Smooth muscle cell (in vitro differentiated cells): ENCODE measurements around the gene CCL19. TPM values are rescaled to one million over a fixed set of nuclear protein-coding genes. Genes with fewer than 3 reads are reported as not detected.

Experiments
- DNase-seq: peaks from one replicate; lab custom pipeline; 2025; ENCODE audit not compliant: unreplicated experiment; lab: John Stamatoyannopoulos, UW
- H2AFZ ChIP-seq: fragments of 200-600 bp; sonication (generic); 2 replicates; pipeline ENCODE4 v1.6.0; 2016; ENCODE audit warnings: antibody characterized with exemption, low read depth, mild to moderate bottlenecking
- H3F3A ChIP-seq: fragments of 200-600 bp; sonication (generic); 2 replicates; pipeline ENCODE4 v1.6.0; 2017; ENCODE audit warnings: antibody characterized with exemption, low read depth
- H3K27ac ChIP-seq: fragments of 200-600 bp; sonication (generic); 2 replicates; pipeline ENCODE4 v1.5.1; 2016; ENCODE audit warnings: low read depth, mild to moderate bottlenecking
- H3K27me3 ChIP-seq: fragments of 200-600 bp; sonication (generic); 2 replicates; pipeline ENCODE4 v1.6.1; 2016; ENCODE audit warnings: low read depth, mild to moderate bottlenecking
- H3K36me3 ChIP-seq: fragments of 200-600 bp; sonication (generic); 2 replicates; pipeline ENCODE4 v1.5.1; 2016; ENCODE audit warnings: low read depth
- H3K4me1 ChIP-seq: fragments of 200-600 bp; sonication (generic); 2 replicates; pipeline ENCODE4 v1.5.1; 2016; ENCODE audit warnings: low read depth
- H3K4me2 ChIP-seq: fragments of 200-600 bp; sonication (generic); 2 replicates; pipeline ENCODE4 v1.6.0; 2016; ENCODE audit warnings: mild to moderate bottlenecking
- H3K4me3 ChIP-seq: fragments of 200-600 bp; sonication (generic); 2 replicates; pipeline ENCODE4 v1.5.1; 2016; ENCODE audit warnings: mild to moderate bottlenecking
- H3K79me2 ChIP-seq: fragments of 200-600 bp; sonication (generic); 2 replicates; pipeline ENCODE4 v1.6.0; 2016; ENCODE audit warnings: low read depth, mild to moderate bottlenecking
- H3K9ac ChIP-seq: fragments of 200-600 bp; sonication (generic); 2 replicates; pipeline ENCODE4 v1.6.0; 2016; ENCODE audit warnings: low read depth
- H3K9me3 ChIP-seq: fragments of 200-600 bp; sonication (generic); replicated peaks from 2 replicates; pipeline ENCODE4 v1.5.1; 2016; ENCODE audit warnings: low read depth
- H4K20me1 ChIP-seq: fragments of 200-600 bp; sonication (generic); 2 replicates; pipeline ENCODE4 v1.6.0; 2016; ENCODE audit warnings: low read depth
- WGBS: methylation state at CpG from one replicate; pipeline ENCODE4 v1.1.7; 2016; ENCODE audit warnings: low lambda C conversion rate; 5-methylcytosine and 5-hydroxymethylcytosine counted together
- polyA plus RNA-seq: library from polyadenylated mRNA; unstranded; fragments of >200 nt; fragmentation: Nextera tagmentation; extraction: Ambion mirVana; gene quantifications from 2 replicates; pipeline ENCODE4 v1.2.1, GENCODE V29; 2016
- total RNA-seq: library from RNA; depleted of rRNA; stranded (reverse); fragments of >200 nt; gene quantifications from 2 replicates; pipeline ENCODE4 v1.2.3, GENCODE V29; 2014
- TF ChIP-seq, protein P1 (sequence below): fragments of 200-600 bp; sonication (generic); IDR thresholded peaks from 2 replicates; pipeline ENCODE4 v1.5.1; 2017; ENCODE audit warnings: borderline replicate concordance, mild to moderate bottlenecking, antibody characterized with exemption; ENCODE audit not compliant: insufficient read depth, poor library complexity, severe bottlenecking

CCL19 gene
- total and polyA plus RNA-seq, 2 experiments from 2014 or later = not detected

- H3K4me3 ChIP-seq = no peak overlapping the region
- no peaks in the 10 kb centered on the region for H3K36me3 ChIP-seq
- no peaks in the 10 kb centered on the region for H3K4me1 ChIP-seq
- H3K27me3 ChIP-seq = no peaks in the 10 kb centered on the region
- no peak overlapping the region for H2AFZ ChIP-seq
- TF ChIP-seq, protein P1, sequence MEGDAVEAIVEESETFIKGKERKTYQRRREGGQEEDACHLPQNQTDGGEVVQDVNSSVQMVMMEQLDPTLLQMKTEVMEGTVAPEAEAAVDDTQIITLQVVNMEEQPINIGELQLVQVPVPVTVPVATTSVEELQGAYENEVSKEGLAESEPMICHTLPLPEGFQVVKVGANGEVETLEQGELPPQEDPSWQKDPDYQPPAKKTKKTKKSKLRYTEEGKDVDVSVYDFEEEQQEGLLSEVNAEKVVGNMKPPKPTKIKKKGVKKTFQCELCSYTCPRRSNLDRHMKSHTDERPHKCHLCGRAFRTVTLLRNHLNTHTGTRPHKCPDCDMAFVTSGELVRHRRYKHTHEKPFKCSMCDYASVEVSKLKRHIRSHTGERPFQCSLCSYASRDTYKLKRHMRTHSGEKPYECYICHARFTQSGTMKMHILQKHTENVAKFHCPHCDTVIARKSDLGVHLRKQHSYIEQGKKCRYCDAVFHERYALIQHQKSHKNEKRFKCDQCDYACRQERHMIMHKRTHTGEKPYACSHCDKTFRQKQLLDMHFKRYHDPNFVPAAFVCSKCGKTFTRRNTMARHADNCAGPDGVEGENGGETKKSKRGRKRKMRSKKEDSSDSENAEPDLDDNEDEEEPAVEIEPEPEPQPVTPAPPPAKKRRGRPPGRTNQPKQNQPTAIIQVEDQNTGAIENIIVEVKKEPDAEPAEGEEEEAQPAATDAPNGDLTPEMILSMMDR = no peak
- H4K20me1 ChIP-seq = no peaks in the 10 kb centered on the region
- 96% methylated on average over 8 of the region's 8 CpGs for WGBS
- no peaks in the 10 kb centered on the region for H3F3A ChIP-seq
- no peak overlapping the region for H3K4me2 ChIP-seq
- DNase-seq = no peak
- H3K9me3 ChIP-seq = no peaks in the 10 kb centered on the region
- H3K27ac ChIP-seq = no peak overlapping the region
- no peaks in the 10 kb centered on the region for H3K79me2 ChIP-seq
- H3K9ac ChIP-seq = no peak overlapping the region
These were observed 1.6 kb downstream of the CCL19 start for GRCh38 chr9:34689512-34689911.

- TF ChIP-seq, protein P1 = no peak
- no peaks in the 10 kb centered on the region for H3K27me3 ChIP-seq
These were observed 2.0 kb downstream of the CCL19 start for GRCh38 chr9:34689116-34689470.

DNA sequence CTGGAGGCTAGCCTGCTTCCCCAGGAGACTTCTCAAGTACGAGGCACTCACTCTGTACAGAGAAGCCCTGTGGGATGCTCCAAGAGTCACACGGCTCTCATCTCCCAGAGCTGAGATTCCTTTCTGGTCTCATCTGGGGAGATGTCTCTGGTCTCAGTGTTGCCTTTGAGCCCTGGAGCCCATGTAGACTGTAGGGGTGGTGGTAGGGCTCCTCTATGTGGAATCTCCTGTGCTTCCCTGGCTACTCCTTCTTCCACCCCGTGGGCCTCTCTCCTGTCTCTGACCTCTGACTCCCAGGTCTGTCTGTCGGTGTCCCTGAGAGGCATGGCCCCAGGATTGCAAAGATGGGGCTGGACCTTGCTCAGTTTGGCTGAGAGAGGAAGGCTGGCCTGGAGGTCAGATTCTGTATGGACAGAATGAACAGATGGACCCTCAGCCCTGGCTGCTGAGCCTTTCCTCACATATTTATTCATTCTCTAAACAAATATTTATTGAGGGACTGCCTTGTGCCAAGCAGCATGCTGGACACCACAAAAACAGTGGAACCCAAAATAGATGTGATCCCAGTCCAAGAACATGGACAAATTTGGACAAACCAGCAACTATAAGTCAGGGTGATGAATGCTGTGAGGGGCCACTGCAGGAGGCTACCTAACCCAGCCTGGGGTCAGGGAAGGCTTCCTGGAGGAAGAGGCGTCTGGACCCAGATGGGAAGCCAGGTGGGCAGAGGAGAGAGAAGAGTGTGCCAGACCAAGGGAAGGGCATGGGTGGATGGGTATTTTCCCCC is 2.6 kb downstream of the CCL19 start:
- Histone ChIP-seq H3K27me3 (no peaks in the 10 kb centered on the region), H3K79me2 (no peaks in the 10 kb centered on the region), H3K4me1 (no peaks in the 10 kb centered on the region), H3F3A (no peaks in the 10 kb centered on the region), H3K27ac (no peak overlapping the region), H4K20me1 (no peaks in the 10 kb centered on the region), H3K9me3 (no peaks in the 10 kb centered on the region), H2AFZ (no peak overlapping the region), H3K4me3 (no peak overlapping the region), H3K9ac (no peak overlapping the region), H3K36me3 (no peaks in the 10 kb centered on the region), H3K4me2 (no peak overlapping the region)
- TF ChIP-seq, protein P1 = no peak
- DNase-seq = no peak
- WGBS = 94% methylated on average over 5 of the region's 5 CpGs

More at GRCh38 chr9:34689116-34689470, 2.0 kb downstream of the CCL19 start:
- 86% methylated on average over 4 of the region's 4 CpGs for WGBS
- H3F3A ChIP-seq = no peaks in the 10 kb centered on the region
- no peak overlapping the region for H3K27ac ChIP-seq
- H3K4me3 ChIP-seq = no peak overlapping the region
- H3K9me3 ChIP-seq = no peaks in the 10 kb centered on the region
- no peaks in the 10 kb centered on the region for H4K20me1 ChIP-seq
- H3K79me2 ChIP-seq = no peaks in the 10 kb centered on the region
- H3K9ac ChIP-seq = no peak overlapping the region
- no peak overlapping the region for H2AFZ ChIP-seq
- no peak overlapping the region for H3K4me2 ChIP-seq
- no peak for DNase-seq
- H3K4me1 ChIP-seq = no peaks in the 10 kb centered on the region
- no peaks in the 10 kb centered on the region for H3K36me3 ChIP-seq
